Stimulated activated CD4-positive, alpha-beta T cell treated with anti-CD3 and anti-CD28 coated beads, Interleukin-2, amount 100 ng/mL, for 48 hours (primary cell): ENCODE data around the gene GPA33.

Source experiments
- DNase-seq, 2 donors: peaks; one replicate each; pipeline ENCODE4 v3.0.0-alpha.2; 2020

GPA33 gene

DNA sequence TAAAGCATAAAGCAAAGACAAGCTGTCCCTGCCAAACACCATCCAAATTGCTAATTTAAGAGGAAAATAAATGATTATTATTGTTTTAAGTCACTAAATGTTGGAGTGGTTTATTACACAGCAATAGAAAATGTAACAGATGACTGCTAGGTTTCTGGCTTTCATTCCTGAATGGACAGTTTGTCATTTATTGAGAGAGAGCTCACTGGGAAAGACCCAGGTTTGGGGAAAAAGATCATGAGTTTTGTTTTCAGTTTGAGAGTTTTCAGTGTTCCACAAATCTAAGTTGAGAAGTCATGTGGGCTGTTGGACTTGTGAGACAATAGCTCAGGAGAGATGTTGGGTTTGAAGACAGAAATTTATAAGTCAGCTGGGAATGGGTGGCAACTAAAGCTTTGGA is 5.4 kb downstream of the GPA33 start:
- no peak for DNase-seq

DNA sequence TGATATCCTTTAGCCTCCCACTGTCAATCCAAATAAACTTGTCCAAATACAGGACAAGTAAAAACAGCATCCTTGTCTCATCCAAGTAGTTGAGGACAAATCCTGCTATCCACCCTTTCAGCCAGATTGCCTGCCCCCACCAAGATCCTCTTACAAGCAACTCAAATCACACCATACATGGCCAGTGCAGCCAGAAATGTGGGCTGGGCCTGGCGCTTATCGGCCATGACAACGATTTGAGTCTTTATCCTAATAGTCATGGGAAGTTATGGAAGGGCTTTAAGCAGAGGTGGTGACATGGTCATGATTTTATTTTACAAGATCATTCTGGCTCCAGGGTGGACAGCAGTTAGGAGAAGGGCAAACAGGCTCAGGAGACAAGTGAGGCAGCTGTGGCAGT is 6.3 kb downstream of the GPA33 start:
- DNase-seq: no peak

DNA sequence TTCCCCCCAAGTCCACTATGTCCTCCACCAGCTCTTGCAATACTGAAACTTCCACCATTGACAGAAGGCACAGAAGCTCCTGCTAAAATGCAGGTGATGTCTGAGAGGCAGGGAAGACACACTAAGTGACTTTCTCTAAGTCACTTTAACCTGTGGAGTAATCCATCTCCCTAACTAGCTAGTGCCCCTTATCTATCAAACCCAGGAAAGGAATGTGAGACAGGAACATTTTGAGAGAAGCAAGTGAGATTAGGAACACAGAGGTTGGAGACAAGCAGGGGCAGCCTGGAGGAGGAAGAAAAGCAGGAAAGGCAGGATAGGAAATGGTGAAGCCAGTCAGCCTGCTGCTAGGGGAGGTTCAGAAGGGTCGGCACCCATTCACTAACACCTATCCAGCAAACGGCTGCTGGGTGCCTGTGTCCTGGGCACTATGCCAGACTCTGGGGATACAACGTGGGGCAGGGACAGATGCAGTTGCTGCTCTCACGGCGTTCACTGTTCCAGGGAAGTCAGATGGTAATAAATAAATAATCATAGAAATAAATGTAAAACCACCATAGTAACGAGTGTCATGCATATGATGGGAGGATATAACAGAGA is 7.0 kb downstream of the GPA33 start:
- DNase-seq: no peak

DNA sequence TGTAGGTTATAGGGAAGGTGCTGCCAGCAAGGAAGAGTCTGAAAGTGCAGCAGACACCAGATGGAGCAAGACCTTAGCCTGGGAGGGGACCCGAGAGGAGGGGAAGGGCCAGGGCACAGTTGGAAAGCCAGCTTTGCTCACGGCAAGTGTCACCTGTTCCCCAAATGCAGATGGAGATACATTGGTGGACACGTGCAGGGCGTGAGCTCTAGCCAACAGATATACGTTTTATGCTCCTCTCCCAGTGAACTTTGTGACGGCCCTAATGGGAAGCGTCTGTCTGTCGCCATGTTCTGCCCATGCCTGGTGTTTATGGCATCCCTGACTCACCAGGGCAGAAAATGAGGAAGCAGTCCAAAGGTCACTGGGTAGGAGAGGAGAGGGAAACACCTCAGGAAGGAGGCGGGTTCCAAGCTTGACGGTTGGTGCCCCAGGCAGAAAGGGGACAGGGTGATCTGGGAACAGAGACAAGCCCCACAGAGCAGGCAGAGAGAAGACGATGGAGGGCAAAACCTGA is 7.6 kb downstream of the GPA33 start:
- DNase-seq: no peak

DNA sequence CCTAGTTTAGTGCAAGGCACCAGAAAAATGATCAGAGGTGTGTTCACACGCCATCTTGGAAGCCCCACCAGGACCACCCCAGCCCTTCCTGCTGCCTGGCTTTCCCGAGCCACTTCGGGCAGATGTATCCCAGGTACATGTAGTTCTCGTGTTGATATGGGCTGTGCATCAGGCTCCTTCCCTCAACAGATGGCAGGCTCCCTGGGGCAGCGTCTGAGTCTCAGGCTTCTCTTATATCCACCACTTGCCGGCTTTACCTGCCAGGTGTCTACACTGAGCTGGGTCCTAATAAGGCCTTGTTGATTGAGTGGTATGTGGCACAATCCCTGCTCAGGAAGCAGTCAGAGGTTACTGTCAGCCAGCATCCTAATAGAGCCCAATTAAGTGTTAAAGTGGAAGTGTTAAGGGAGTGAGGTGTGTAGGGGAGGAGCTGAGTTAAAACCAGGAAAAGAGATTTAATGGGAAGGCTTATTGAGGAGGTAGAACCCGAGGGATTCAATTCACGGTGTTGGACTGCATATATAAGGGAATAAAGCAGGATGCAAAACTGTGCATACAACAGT is 8.5 kb downstream of the GPA33 start:
- no peak for DNase-seq

DNA sequence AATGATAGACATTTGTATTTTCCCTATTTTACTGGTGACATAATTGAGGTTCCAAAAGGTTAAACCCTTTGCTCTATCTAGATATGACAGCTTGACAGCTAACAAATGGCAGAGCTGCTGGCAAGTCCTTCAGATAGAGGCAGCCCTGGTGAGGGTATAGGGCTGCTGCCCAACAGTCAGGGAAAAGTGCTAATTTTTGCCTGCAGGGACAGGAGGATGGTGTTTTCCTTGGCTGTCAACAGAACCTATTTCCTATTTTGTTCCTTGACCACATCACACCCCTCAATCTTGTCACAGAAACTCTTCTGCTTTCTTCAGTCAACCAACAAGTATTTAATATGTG is 12.3 kb downstream of the GPA33 start:
- no peak for DNase-seq

DNA sequence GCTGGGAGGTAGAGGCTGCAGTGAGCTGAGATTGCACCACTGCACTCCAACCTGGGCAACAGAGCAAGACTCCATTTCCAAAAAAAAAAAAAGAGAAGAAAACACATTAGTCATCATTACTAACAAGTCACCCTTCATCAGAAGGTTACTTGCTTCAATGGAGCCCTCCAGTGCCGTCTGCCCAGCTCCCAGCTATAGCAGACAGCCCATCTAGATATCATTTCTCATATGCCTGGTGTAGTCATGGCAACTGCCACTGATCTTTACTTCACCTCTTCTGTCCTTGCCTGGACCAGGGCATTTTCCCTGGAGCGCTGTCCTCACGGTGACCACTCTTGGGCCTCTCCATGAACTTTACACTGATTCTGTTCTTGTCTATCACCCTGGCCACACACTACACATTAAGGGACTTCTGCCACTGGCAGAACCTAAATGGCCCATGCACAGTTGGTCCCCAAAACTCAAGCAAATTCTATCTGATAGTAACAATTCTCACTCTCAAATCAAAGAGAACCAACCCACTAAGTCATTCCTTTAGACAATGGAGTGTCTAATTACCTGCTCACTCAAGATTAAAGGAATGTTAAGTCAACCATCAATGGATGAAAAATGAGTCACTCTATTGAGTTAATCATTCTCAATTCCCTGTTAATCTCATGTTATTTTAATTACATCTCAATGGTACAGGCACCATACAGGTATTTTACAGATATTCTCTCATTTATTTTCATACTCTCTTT is 12.9 kb downstream of the GPA33 start:
- no peak for DNase-seq

DNA sequence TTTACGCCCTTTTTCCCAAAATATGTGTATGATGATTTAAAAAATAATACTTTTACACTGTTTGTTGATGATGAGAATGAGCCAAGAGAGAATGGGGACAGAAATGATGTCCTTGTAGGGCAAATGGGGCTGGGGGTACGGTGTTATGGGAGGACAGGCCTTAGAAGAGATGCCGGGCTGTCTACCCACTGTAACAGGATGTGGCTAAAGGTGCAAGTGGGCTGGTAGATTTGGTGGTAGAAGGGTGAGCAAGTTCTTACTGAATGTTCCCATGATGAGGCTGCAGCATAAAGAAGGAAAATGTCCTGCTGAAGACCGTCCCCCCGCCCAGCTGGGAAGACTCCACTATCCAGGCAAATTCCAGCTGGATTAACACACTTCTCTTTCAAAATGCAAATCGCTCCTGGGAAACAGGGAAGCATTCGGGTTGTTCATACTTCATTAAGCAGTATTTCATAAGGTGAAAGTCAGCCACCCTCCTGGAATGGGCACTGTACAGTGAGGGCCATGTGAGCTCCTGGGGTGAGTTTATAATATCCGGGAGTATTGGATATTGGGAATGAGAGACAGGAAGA is 14.0 kb downstream of the GPA33 start:
- no peak for DNase-seq

DNA sequence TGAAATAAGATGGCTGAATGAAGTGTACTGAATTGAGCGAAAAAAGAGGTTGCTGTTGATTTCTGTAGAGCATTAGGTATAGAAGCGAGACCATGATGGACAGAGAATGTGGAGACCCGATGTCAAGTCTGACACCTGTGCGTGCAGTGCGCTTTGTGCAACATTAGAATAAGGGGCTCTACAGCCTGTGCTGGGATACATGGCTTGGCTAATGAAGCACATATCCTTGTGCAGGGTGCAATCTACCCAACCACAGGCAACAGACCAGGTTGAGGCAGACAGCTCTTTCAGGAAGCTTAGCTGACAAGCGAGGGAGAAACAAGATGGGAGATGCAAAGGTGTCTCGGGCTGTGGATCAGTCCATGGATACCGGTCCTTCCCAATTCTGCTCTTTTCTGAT is 18.9 kb downstream of the GPA33 start:
- no peak for DNase-seq

DNA sequence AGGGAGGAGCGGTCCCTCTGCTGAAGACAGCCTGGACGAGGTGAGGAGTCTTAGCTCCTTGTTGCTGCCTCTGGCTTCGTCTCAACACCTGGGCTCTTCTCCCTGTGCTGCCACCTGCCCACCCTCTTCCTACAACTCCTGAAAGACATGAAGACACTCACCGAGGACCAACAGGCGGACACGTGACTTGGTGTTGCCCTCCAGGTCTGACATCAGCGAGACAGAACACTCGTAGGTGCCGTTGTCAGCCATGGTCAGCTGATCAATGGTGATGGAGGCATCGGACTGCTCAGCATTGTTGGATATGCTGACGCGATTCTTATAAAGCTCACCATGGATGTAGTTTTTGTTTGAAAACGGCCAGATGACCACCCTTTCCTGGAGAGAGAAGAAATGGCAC is 21.4 kb downstream of the GPA33 start:
- no peak for DNase-seq

DNA sequence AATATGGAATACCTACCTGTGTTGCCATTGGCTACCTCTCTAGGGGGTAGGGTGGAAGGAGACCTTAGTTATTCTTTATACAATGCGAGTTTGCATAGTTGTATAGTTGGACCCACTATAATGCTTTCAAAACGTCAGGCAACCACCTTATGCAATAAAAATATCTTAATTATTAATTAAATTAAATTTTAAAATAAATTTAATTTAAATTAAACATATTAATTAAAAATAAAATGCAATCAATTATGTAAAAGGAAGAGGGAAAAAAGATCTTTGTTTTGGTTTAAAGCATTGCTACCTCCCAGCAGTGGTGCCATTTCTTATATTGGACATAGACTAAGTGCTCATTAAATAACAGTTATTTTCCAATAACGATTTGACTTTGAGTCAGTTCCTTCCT is 22.3 kb downstream of the GPA33 start:
- no peak for DNase-seq

DNA sequence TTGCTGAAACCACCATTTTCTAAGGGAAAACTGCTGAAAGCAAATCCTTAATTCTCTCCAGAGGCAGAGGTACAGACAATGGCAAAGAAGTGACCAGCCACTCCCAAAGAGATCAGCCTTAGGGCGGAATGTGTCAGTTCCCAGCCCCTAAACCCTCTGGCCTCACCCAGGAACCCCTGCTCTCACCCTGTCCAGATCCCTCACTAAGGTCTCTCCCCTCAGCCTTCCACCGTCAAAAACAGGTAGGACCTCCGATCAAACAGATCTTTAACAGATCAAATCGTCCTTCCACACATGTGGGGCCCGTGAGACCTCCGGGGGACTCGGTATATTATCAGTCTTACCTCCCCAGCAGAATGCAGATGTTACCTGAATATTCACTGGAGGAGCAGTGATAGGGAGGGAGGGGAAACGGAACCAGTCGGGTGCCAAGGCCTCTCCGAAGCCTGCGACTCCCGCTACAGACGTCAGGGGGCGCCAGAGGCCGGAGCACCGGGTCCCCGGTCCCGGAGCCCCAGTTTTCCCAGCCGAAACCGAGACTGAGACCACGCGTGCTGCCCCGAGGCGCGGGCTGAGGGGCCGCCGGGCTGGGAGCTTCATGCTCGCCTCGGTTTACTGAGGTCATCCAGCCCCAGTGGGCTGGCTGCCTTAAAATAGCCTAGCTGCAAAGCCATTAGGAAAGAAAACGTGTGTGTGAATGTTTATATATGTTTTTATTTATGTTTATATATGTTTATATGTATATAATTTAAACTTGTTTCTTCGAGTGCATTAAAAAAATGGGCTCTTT is 23.6 kb downstream of the GPA33 start:
- peak; percentile 82 to 88 for DNase-seq

DNA sequence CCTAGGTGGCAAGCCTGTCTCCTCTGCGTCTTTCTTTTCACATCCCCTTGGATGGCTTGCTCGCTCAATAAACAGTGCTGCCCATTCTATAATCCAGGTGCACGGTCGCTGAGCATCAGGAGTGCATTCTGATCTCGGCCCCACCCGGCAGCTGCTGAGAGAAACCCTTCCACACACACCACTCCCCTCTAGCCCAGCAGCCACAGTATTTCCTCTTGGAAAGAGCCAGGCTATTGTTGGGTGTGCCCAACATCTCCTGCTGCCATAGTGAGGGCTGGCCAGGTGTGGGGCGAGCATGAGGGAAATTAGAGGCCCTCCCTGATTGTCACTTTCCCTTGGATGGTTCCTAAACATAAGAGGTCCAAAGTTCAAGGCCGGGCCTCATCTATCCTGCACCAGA is 24.7 kb downstream of the GPA33 start:
- no peak for DNase-seq

DNA sequence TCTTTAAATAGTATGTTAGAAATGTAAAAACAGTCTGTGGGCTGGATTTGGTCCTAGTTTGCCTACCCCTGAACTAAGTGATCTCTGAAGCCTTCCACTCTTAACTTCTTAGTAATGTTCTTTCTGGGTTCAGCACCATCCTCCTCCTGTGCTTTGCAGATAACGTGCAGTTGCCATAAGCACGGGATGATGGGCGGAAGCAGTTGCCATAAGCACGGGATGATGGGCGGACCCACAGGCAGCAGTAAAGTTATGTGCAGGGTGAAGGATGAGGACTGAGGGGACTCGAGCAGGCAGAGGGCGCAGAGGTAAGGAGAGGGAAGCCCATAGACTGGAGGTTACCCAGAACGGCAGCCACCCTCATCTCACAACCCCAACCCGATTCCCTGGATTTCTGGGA is 25.6 kb downstream of the GPA33 start:
- no peak for DNase-seq

DNA sequence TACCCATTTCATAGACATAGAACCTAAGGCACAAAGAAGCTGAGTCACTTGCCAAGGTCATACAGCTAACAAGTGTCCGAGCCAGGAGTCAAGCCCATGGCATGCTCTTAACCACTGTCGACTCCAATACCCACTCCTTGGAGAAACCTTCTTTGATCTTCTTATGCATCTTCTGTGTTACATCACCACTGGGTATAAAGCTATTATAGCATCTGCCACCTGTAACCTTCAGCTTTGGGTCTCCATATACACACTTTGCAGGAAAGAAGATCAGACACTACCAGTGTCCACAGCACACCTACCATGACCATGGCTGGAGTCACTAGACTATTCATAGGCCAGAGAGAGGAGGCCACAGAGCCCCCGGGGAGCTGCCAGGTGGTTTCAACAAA is 29.1 kb downstream of the GPA33 start:
- DNase-seq: no peak

DNA sequence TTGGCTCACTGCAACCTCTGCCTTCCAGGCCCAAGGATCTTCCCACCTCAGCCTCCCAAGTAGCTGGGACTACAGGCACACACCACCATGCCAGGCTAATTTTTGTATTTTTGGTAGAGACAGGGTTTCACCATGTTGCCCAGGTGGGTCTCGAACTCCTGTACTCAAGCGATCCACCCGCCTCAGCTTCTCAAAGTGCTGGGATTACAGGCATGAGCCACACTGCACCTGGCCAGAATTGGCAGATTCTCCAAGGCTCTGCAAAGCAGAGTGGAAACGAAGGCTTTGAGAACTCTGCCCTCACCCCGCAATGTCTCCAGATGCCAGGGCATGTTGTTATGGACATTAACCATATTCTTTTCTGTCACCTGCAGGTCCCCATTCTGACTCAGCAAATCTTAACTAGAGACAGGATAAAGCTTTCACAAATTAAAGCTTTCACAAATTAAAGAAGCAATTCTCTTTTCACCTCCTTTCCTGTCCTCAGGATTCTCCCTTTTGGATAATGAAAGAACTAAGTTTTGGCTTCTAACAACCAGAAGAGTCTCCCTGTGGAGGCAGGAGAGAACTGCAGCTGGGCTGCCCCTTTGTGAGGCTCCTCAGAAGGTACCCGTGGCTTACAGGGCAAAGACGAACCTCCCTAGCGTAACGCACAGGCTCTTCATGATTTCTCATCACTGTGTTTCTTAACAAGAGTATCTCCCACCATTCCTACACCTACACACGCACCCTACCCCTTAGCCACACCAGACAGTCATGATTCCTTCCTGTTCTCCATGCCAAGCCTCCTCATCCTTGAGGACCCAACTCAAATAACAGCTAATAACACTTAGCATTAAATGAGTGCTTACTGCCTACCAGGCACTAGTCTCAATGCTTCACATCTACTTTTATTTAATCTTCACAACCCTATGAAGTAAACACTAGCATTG is 29.8 kb downstream of the GPA33 start:
- no peak for DNase-seq

DNA sequence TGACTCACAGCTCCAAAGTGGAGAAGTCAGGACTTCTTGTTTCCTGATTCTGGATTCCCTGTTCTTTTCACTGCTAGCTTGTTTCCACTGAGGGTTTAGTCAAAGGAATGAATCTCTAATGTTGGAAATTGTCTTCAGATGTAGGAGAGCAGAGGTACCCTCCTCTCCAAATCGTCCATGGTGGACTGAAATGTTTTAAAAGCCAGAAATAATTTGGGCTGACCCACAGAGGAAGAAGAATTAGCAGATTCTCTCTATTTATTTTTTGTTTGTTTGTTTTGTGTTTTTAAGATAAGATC is 30.4 kb downstream of the GPA33 start:
- DNase-seq: no peak

DNA sequence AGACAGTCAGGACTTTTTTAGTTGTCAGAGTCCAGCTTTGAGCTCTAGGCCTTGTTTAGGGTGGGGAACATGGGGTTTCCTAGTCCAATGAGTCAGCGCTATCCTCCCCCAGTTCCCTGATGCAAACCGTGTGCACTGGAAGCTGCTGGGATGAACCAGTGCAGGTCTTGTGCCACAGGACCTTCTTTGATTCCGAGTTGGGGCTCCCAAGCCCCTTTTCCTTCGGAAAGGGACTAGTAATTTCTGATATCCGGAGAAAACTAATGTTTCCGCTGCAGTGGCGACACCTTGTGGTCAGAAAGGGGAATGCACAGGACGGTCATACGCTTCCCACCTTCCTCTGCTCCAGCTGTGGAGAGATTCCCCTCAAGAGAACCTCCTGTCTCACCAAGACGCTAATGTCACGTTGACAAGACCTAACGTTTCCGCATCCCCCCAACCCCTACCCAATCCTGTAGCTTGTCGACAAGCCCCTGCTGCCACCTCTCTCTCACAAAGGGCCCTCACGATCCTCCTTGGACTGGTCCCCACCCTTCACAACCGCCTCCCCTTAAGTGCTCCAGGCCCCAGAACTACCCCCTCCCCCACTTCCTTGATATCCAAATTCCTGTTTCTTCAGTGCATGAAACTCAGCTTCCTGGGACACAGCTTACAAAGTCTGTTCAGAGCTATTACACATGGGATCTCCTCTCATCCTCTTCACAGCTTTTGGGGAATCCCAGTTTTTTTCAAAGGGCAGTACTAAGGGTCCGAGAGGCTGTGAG is 30.9 kb downstream of the GPA33 start:
- peak; percentile 79 to 80 for DNase-seq

DNA sequence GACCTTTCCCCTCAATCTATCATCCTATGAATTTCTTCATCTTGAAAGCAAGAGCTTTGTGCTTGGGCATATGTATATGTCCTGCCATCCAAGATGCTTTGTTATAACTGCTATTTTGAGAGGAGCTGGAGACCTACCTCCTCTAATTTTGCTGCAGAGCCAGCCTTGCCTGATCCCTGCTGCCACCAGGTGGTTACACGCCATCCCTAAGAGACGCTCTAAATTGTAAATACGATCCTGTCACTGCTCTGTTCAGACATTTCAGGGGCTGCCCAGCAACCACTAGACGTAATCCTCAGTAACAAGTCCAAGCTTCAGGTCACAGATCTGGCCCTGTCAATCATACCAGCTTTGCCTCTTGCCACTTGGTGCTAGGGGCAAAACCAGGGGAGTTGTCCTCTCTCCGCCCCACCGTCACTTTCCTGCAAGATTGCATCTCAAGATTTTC is 32.9 kb downstream of the GPA33 start:
- peak; percentile 19 to 20 for DNase-seq

DNA sequence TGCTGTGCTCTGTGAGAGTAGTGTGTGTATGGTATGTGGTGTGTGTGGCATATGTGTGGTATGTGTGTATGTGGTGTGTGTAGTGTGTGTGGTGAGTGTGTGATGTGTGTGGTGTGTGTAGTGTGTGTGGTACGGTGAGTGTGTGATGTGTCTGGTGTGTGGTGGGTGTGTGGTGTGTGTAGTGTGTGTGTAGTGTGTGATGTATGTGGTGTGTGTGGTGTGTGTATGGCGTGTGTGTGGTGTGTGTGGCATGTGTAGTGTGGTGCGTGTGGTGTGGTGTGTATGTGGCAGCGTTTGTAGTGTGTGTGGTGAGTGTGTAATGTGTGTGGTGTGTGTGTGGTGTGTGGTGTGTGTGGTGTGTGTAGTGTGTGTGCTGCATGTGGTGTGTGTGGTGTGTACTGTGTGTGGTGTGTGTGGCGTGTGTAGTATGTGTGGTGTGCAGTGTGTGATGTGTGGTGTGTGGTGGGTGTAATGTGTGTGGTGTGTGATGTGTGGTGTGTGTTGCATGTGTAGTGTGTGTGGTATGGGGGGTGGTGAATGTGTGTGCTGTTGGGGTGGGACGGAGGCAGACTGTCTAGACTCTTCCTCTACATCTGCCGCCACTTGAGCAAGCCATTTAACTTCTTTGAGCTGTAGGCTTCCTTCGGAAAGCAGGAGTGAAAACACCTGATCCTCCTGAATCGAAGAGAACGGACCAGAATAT is 33.5 kb downstream of the GPA33 start:
- DNase-seq: no peak
